Ramos (cell line): ENCODE results near the gene STXBP6.
"Not testable (repeated sequence)": the region's sequence is repeated elsewhere in the genome, so short reads cannot be mapped to it uniquely, and the experiment has no call there.

Experiments used
- in situ Hi-C: fragments of 300-500 bp; cut with MboI; formaldehyde crosslinking; loops from one replicate; pipeline ENCODE4 v1.14.3; 2022; ENCODE audit warnings: low sequenced_read_pairs; ENCODE audit not compliant: unreplicated experiment

The STXBP6 gene

DNA sequence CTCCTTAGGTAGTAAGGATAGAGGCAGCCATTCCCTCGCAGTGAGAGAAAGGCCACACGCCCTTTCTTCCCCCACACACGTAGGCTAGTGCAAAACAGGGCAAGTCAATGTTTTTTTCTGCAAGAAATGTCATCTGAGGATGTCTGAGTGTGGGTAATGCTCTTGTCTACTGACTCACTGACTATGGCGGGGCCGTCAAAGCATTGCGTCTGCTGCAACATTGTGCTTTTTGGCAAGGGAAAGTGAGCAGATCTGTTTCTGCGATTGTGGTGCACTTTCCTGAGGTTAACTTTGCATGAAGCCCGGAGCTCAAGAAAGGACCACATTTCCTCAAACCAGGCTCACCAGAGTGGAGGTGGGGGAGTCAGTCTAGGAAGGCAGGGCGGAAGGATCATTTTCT, 234.4 kb downstream of the STXBP6 start:
- in situ Hi-C loops, result no loop called here

DNA sequence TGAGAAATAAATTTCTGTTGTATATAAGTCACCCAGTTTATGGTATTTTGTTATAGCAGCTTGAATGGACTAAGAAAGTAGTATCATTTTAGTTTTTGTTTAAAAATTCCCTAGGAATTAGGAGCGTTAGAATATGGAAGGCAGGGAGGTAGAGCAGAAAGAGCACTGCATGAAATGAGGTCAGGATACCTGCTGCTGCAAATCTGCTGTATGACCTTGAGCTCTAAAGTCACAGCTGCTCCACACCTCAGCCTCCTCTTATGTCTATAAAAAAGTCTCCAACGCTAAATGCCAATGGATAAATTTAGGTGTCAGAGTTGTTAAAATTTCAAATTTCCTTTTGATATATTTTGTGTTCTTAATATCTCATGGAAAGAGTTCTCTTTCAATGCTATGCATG, 235.0 kb downstream of the STXBP6 start:
- in situ Hi-C loops, result no loop called here

DNA sequence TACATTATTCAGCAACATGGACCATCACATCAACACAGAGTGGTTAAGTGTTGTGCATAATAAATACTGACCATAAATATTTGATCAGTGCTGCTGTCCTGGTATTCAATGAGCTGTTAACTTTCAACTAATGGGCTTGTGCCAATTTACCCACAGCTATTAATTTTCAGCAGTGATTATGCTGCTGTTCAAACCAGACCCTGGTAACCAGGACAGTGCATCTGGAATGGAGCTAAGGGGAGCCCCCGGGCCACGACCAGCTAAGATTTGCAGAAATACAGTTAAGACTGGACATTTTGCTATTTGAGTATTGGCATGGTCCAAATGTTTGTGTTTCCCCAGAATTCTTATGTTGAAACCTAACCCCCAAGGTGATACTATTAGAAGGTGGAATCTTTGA, 235.6 kb downstream of the STXBP6 start:
- in situ Hi-C loops, result no loop called here

DNA sequence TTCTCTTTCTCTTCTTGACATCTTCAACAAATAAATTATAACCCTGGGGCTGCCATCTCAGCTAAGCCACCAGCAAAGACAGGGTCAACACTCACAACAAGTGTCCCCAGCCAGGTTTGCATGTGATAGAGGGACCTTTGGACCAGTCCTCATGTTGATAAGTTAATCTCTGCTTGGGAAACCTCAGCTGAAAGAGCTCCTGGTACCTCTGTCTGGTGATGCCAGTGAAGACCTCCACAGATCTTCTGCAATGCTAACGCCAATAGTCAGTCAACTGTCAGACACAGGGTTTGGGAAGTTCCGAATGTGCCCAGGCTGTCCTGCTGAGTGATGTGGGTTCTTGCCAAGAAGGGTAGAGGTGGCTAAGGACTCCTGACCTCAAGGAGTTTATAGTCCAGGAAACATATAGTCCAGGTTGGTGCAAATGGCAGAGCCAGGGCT, 236.1 kb downstream of the STXBP6 start:
- in situ Hi-C loops, result no loop called here

- in situ Hi-C loops, result no loop called here
Observed at GRCh38 chr14:24813089-24813815, 236.7 kb downstream of the STXBP6 start.

GRCh38 chr14:24809135-24809534, 240.8 kb downstream of the STXBP6 start:
- in situ Hi-C loops, result loop anchor here (5.0 kb wide), 2 partner anchors 238 to 323 kb away; no protein-coding TSS in a partner anchor

- in situ Hi-C loops, result loop anchor here (5.0 kb wide), 2 partner anchors 239 to 324 kb away; no protein-coding TSS in a partner anchor
Observed at GRCh38 chr14:24808412-24808811, 241.5 kb downstream of the STXBP6 start.

- in situ Hi-C loops, result loop anchor here (5.0 kb wide), 2 partner anchors 241 to 326 kb away; no protein-coding TSS in a partner anchor
Observed at GRCh38 chr14:24806061-24806678, 243.8 kb downstream of the STXBP6 start.

DNA sequence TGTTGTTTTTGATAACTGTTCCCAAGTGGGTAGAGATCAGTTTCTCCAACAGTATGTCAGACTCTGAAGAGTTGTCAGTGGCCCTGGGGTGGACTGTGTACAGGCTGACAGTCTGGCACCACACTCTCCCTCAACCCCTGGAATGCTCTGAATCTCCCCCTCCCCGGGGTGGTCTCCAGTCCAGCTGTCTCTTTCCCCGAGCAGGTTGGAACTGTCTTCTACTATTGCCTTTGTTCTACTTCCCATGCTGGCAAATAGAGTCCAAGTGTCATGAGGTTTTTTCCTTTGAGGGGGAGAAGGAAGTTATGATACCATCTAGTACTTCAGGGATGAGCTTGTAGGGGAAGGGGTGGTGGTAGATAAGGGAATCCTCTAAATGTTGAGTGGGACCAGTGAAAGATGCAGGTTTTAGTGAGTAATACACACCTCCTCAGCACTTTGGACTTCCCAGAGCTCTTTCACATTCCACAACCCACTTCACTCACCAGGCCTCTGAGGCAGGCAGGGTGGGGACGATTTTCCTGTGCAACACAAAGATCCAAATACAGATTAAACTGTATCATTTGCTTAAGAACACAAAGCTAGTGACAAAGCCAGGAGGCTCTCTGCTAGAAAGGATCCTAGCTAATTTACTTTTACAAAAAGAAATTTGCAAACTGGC, 245.3 kb downstream of the STXBP6 start:
- in situ Hi-C loops, result loop anchor here (5.0 kb wide), 2 partner anchors 243 to 328 kb away; no protein-coding TSS in a partner anchor

DNA sequence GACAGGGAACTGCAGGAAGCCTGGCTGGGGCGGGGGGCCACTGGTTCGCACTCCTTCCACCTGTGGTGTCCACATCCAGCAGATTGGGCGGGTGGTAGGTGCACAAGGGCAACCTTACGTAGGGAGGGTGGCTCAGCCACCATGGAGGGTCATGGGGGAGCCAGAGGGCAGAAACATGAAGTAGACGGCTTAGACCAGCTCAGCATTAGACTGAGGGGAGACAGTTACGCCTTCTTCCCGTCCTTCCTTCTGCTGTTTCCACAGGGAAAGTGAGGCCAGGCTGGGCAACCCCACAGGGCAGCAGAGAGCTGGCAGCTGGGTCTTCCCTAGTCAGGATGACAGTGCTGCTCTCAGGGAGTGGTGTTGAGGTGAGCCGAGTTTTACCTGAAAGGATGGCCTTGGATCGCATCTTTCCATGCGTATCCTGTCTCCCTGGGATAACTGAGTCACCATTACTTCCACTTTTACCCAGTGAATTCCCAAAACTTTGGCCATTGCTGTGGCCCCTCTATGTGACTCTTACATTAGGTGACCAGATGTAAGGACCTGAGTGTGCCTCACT, 245.9 kb downstream of the STXBP6 start:
- in situ Hi-C loops, result no loop called here

DNA sequence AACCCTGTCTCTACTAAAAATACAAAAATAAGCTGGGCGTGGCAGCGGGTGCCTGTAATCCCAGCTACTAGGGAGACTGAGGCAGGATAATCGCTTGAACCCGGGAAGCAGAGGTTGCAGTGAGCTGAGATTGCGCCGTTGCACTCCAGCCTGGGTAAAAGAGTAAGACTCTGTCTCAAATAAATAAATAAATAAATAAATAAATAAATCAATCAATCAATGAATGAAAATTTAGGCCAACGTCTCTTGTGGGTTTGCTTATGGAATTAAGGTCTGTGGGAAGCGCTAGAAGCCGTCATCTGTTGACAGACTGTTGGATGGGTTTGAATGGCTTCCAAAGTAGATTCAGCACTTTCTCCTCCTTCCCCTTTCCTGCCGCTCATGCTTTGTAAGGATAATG, 246.5 kb downstream of the STXBP6 start:
- in situ Hi-C loops, result not testable (repeated sequence)

DNA sequence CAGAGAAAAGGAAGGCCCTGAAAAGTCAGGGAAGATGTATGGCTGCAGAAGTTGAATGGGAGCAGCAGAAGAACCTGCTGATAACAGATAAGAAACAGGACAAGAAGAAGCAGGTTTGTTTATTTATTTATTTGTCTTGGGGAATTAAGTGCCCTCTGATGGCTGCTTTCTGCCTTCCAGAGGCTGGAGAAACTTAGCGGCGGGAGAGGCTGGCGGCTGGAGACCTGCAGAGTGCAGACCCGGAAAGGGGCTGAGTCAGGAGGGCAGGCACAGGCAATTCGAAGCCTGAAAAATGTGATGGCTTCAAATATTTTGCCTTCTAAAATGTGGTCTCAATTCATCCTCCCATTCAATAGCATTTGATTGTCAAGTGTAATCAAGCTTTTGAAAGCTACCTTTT, 247.7 kb downstream of the STXBP6 start:
- in situ Hi-C loops, result no loop called here

- in situ Hi-C loops, result no loop called here
Observed at GRCh38 chr14:24801024-24801423, 248.9 kb downstream of the STXBP6 start.

DNA sequence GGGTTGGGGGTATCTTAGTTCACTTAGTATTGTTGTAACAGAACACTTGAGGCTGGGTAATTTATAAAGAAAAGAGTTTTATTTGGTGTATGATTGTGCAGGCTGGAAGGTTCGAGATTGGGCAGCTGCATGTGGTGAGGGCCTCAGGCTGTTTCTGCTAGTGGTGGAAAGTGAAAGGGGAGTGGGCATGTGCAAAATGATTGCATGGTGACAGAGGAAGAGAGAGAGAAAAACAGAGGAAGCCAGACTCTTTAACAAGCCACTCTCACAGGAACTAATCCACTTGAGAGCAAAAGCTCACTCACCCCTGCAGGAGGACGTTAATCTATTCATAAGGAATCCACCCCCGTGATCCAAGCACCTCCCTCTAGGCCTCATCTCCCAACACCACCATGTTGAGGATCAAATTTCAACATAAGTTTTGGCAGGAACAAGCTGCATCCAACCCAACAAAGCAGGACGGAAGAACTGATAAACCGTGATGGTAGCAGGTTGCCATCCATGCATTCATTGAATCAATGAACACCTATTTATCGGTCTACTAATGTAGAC, 251.0 kb downstream of the STXBP6 start:
- in situ Hi-C loops, result no loop called here

DNA sequence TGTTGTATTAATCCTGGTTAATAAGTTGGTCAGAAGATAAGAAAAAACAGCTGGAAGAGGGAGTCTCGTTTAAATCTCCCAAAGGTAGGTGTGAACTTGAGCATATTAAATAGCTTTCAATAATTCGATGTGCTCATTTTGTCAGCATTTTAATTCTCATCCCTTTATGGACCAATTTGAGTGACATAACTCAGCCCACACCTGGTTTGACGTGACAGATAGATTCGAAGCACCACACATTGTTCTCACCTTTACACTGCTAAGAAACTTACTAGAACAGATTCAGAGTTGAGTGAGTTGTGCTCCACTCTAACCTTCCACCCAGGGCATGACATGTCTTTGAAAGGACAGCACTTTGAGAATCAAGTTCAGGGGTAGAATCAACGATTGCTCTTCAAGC, 254.5 kb downstream of the STXBP6 start:
- in situ Hi-C loops, result no loop called here

DNA sequence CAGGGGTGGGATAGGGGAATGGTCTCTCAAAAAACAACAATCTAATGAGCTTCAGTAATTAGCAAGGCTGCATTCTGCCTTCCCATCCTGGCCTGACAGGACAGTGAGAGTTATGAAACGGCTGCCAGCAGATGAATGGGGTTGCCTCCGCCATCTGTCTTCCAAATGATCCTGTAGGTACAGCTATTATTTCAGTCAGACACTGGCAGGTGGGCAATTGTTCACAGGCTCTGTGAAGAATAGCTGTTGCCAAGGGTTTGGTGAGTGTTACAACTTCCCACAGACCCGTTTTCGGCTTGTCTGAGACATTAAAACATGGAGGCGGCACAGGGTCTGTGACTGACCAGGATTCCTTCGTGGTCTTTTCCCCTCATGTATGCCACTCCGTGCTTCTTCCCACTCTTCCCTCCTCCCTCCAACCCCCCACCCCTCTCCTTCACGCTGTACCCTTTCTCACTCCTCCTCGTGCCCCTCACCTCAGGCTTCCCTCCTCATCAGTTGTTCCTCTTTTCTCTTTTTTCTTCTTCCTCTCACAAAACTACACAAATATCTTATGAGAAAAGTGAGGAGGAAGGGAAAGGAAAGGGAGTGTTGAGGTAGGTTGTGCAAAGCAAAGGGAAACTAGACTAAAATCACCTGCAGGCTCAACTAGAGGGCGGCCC, 255.2 kb downstream of the STXBP6 start:
- in situ Hi-C loops, result no loop called here

- in situ Hi-C loops, result no loop called here
Observed at GRCh38 chr14:24790196-24790595, 259.8 kb downstream of the STXBP6 start.

GRCh38 chr14:24789378-24789884, 260.5 kb downstream of the STXBP6 start:
- in situ Hi-C loops, result no loop called here

- in situ Hi-C loops, result no loop called here
Observed at GRCh38 chr14:24785698-24786097, 264.2 kb downstream of the STXBP6 start.

DNA sequence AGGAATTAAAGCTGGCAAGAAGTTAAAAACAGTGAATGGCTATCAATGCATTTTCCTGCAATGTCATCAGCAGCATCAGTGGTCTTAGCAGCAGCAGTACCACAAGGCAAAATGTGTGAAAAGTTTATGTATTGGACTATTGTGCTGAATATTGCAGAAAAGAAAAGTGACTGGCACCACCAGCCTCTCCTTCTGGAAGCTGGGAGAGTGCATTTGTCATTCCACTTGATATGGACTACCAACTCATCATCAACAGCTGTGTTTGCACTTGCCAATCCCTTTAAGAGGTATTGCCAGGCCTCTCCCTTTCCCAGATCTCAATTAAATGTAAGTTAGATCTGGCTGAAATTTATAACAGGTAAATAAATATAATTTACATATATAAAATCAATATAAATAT, 265.0 kb downstream of the STXBP6 start:
- in situ Hi-C loops, result no loop called here
